Measurements from ENCODE around the gene SYNJ2. TPM values are rescaled to one million over a fixed set of nuclear protein-coding genes. Genes with fewer than 3 reads are reported as not detected.

Gene SYNJ2
- total RNA-seq, 1 experiment from 2014 or later: 45.0 TPM

DNA sequence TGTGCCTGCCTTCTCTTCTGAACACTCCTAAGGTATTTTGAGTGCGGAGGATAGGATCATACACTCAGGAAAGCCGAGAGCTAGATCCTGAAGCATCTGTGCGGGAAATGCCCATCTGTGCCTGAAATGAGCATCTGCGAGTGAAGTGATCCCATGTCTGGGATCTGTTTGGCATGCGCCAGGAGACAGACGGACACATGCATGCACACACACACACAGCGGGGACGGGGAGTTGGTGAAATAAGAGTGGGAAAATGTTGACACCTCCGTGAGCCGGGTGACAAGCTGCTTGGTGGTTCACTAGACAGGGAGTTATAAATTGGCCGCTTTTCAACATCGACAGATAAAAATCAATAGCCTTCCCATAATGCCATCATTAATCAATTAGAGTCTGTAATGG, 13.8 kb downstream of the SYNJ2 start:
- Histone ChIP-seq H3K36me3 (ENCODE audit: control insufficient read depth, insufficient read depth, low read length) (no peaks in the 10 kb centered on the region), H3K9me3 (no peaks in the 10 kb centered on the region), H3K4me1 (peaks cover 21% of the 10 kb centered on the region), H3K4me3 (ENCODE audit: low read depth, low read length) (no peak overlapping the region), H3K27me3 (replicated peaks; ENCODE audit: control insufficient read depth, insufficient read depth, low read length) (no peaks in the 10 kb centered on the region)
- Mint-ChIP-seq H3K4me1 (ENCODE audit: low read depth, unreplicated experiment) (peaks cover 56% of the 10 kb centered on the region), H3K9me3 (ENCODE audit: unreplicated experiment) (no peaks in the 10 kb centered on the region), H3K27ac (ENCODE audit: unreplicated experiment) (peak overlapping the region; percentile 74), H3K27me3 (ENCODE audit: insufficient read depth, unreplicated experiment) (no peaks in the 10 kb centered on the region), H3K36me3 (ENCODE audit: insufficient read depth, unreplicated experiment) (peaks cover 47% of the 10 kb centered on the region), H3K4me3 (ENCODE audit: unreplicated experiment) (no peak overlapping the region)
- no peak for DNase-seq
- ChIA-PET CTCF (interaction anchor here (0.8 kb wide), 1 partner anchor 10 kb away, joined by 3 read pairs; no protein-coding TSS in a partner anchor), POLR2A (no interaction called here)
- TF ChIP-seq, protein P1, sequence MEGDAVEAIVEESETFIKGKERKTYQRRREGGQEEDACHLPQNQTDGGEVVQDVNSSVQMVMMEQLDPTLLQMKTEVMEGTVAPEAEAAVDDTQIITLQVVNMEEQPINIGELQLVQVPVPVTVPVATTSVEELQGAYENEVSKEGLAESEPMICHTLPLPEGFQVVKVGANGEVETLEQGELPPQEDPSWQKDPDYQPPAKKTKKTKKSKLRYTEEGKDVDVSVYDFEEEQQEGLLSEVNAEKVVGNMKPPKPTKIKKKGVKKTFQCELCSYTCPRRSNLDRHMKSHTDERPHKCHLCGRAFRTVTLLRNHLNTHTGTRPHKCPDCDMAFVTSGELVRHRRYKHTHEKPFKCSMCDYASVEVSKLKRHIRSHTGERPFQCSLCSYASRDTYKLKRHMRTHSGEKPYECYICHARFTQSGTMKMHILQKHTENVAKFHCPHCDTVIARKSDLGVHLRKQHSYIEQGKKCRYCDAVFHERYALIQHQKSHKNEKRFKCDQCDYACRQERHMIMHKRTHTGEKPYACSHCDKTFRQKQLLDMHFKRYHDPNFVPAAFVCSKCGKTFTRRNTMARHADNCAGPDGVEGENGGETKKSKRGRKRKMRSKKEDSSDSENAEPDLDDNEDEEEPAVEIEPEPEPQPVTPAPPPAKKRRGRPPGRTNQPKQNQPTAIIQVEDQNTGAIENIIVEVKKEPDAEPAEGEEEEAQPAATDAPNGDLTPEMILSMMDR (IDR thresholded peaks at IDR 0.05; ENCODE audit: insufficient read depth in 1 of 2, low read depth in 1 of 2, low read length in 1 of 2, severe bottlenecking in 1 of 2, unreplicated experiment in 1 of 2): no peak
- intact Hi-C loops (cut with micrococcal nuclease; ENCODE audit: unreplicated experiment): no loop called here
- no TSS peak for BruUV-seq (replicated peaks)

- Mint-ChIP-seq H3K27ac (ENCODE audit: unreplicated experiment) (no peak overlapping the region), H3K27me3 (ENCODE audit: insufficient read depth, unreplicated experiment) (no peaks in the 10 kb centered on the region), H3K4me1 (ENCODE audit: low read depth, unreplicated experiment) (peaks cover 57% of the 10 kb centered on the region), H3K36me3 (ENCODE audit: insufficient read depth, unreplicated experiment) (peaks cover 40% of the 10 kb centered on the region), H3K4me3 (ENCODE audit: unreplicated experiment) (no peak overlapping the region), H3K9me3 (ENCODE audit: unreplicated experiment) (no peaks in the 10 kb centered on the region)
- no TSS peak for BruUV-seq (replicated peaks)
- ChIA-PET POLR2A (no interaction called here), CTCF (no interaction called here)
- intact Hi-C loops (cut with micrococcal nuclease; ENCODE audit: unreplicated experiment): no loop called here
- Histone ChIP-seq H3K36me3 (ENCODE audit: control insufficient read depth, insufficient read depth, low read length) (no peaks in the 10 kb centered on the region; the same call in 1 of the 2 replicates), H3K4me1 (peaks cover 21% of the 10 kb centered on the region), H3K4me3 (ENCODE audit: low read depth, low read length) (no peak overlapping the region), H3K9me3 (no peaks in the 10 kb centered on the region), H3K27me3 (replicated peaks; ENCODE audit: control insufficient read depth, insufficient read depth, low read length) (no peaks in the 10 kb centered on the region)
- no peak for DNase-seq
- TF ChIP-seq, protein P1 (IDR thresholded peaks at IDR 0.05; ENCODE audit: insufficient read depth in 1 of 2, low read depth in 1 of 2, low read length in 1 of 2, severe bottlenecking in 1 of 2, unreplicated experiment in 1 of 2): no peak
Measured at GRCh38 chr6:157996201-157996712, 14.6 kb downstream of the SYNJ2 start.

DNA sequence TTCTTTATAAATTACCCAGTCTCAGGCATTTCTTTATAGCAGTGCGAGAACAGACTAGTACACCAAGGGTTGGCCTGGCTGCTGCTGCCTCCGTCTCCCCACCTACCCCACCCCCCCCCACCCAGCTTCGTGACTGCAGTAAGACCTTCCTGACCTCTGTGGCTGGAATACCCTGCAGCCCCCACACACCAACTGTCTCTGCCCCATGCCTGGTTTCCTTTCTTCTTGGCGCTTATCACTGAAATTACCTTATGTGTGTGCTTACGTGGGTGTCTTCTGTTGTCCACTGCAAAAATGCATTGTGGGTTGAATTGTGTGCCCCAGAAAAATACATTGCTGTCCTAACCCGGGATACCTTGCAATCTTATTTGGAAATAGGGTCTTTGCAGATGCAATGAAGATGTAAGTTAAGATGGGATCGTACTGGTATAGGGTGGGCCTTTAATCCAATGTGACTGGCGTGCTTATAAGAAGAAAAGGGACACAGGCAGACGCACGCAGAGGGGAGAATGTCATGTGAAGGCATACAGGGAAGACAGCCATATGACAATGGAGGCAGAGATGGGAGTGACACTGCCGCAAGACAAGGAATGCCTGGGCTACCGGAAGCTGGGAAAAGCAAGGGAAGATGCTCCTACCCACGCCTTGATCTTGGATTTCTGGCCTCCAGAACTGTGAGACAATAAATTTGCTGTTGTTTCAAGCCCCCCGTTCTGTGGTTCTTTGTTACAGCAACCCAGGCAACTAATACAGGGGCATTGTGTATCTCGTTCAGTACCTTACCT, 15.4 kb downstream of the SYNJ2 start:
- intact Hi-C loops (cut with micrococcal nuclease; ENCODE audit: unreplicated experiment): no loop called here
- TF ChIP-seq, protein P1 (IDR thresholded peaks at IDR 0.05; ENCODE audit: insufficient read depth in 1 of 2, low read depth in 1 of 2, low read length in 1 of 2, severe bottlenecking in 1 of 2, unreplicated experiment in 1 of 2): no peak
- no TSS peak for BruUV-seq (replicated peaks)
- H3K27me3 Mint-ChIP-seq (ENCODE audit: insufficient read depth, unreplicated experiment): no peaks in the 10 kb centered on the region
- no peak overlapping the region for H3K4me3 ChIP-seq (ENCODE audit: low read depth, low read length)
- H3K36me3 ChIP-seq (ENCODE audit: control insufficient read depth, insufficient read depth, low read length): no peaks in the 10 kb centered on the region; the same call in none of the 2 replicates
- no peaks in the 10 kb centered on the region for H3K9me3 ChIP-seq
- peaks cover 64% of the 10 kb centered on the region for H3K4me1 Mint-ChIP-seq (ENCODE audit: low read depth, unreplicated experiment)
- peaks cover 48% of the 10 kb centered on the region for H3K36me3 Mint-ChIP-seq (ENCODE audit: insufficient read depth, unreplicated experiment)
- POLR2A ChIA-PET: no interaction called here
- CTCF ChIA-PET: no interaction called here
- no peak overlapping the region for H3K27ac Mint-ChIP-seq (ENCODE audit: unreplicated experiment)
- peaks cover 28% of the 10 kb centered on the region for H3K4me1 ChIP-seq
- DNase-seq: no peak
- no peak overlapping the region for H3K4me3 Mint-ChIP-seq (ENCODE audit: unreplicated experiment)
- no peaks in the 10 kb centered on the region for H3K27me3 ChIP-seq (replicated peaks; ENCODE audit: control insufficient read depth, insufficient read depth, low read length)
- peaks cover 7% of the 10 kb centered on the region for H3K9me3 Mint-ChIP-seq (ENCODE audit: unreplicated experiment)
